HFFc6 (cell line): ENCODE measurements around the gene LRFN2. TPM values are rescaled to one million over a fixed set of nuclear protein-coding genes. Genes with fewer than 3 reads are reported as not detected.

Experiments
- DNase-seq: peaks from one replicate; pipeline ENCODE4 v3.0.0-alpha.2; 2018
- H3K27ac Mint-ChIP-seq: 2 replicates; pipeline ENCODE4 v1.8.0; 2020; ENCODE audit warnings: mild to moderate bottlenecking, mixed read lengths
- H3K27me3 Mint-ChIP-seq: 2 replicates; pipeline ENCODE4 v1.8.0; 2021; ENCODE audit warnings: mild to moderate bottlenecking, moderate library complexity, mixed read lengths; ENCODE audit not compliant: insufficient read depth
- H3K36me3 Mint-ChIP-seq: 2 replicates; pipeline ENCODE4 v1.8.0; 2021; ENCODE audit warnings: low read depth, mixed read lengths
- H3K4me1 Mint-ChIP-seq: 2 replicates; pipeline ENCODE4 v1.8.0; 2020; ENCODE audit warnings: low read depth, mixed read lengths
- H3K4me3 Mint-ChIP-seq: 2 replicates; pipeline ENCODE4 v1.8.0; 2020; ENCODE audit warnings: mild to moderate bottlenecking, moderate library complexity, mixed read lengths
- H3K9me3 Mint-ChIP-seq: 2 replicates; pipeline ENCODE4 v1.8.0; 2020; ENCODE audit warnings: mild to moderate bottlenecking, mixed read lengths
- CTCF ChIP-seq: fragments of 200-600 bp; sonication (generic); IDR thresholded peaks from 2 replicates; pipeline ENCODE4 v1.5.0; 2021; ENCODE audit warnings: antibody characterized with exemption, mild to moderate bottlenecking
- total RNA-seq, 6 experiments: library from RNA; stranded (reverse); fragmentation: NEBNext Ultra II Directional; extraction: Animal tissue kit (Norgen Biotek cat#: 25700); gene quantifications; 2 replicates in 1 of 6; 3 replicates in 5 of 6; pipeline ENCODE4 v1.2.3, GENCODE V29; 2021

The LRFN2 gene
- total RNA-seq, 6 experiments from 2014 or later = not detected

DNA sequence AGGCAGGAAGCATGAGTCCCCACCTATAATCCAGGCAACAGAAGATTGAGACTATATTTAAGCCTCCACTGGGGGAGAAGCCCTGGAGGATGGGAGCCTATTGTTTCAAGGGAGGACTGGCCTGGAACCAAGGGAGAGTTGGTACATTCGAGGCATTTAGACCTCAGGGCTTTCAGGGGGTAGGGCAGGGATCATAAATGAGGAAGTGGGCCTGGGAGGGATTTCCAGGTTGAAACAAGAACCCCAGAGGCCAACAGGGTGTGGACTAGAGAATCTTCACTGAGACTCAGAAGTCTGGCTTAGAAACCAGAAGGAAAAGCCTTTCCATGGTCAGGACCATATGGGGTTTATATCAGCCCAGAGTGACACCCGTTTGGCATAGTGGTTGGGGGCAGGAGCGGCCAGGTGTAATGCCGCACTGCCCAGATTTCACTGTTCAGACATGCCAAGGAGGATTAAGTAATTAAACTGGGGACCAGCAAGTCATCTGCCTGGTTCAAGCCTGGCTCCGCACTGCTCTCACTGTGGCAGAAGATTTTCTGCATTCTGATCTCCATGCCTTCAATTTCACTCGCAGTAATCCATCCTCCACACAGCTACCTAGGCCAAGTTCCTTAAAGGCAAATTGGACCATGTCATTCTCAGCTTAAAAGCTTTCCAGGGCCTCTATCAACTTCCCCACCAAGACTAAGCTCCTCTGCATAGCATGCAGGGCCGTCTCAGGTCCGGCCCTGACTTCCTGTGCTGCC lies 17.8 kb downstream of the LRFN2 start:
- peaks cover 2% of the 10 kb centered on the region; the same call in 1 of the 2 replicates for H3K27me3 Mint-ChIP-seq
- no peaks in the 10 kb centered on the region for H3K36me3 Mint-ChIP-seq
- H3K4me1 Mint-ChIP-seq = no peaks in the 10 kb centered on the region
- no peak for DNase-seq
- no peak overlapping the region for H3K27ac Mint-ChIP-seq
- no peaks in the 10 kb centered on the region for H3K9me3 Mint-ChIP-seq
- H3K4me3 Mint-ChIP-seq = no peak overlapping the region
- no peak for TF ChIP-seq CTCF

GRCh38 chr6:40568062-40568708 lies 19.0 kb downstream of the LRFN2 start:
- no peak overlapping the region for H3K4me3 Mint-ChIP-seq
- peaks cover 2% of the 10 kb centered on the region; the same call in 1 of the 2 replicates for H3K27me3 Mint-ChIP-seq
- no peak overlapping the region for H3K27ac Mint-ChIP-seq
- TF ChIP-seq CTCF = no peak
- no peaks in the 10 kb centered on the region for H3K36me3 Mint-ChIP-seq
- no peaks in the 10 kb centered on the region for H3K9me3 Mint-ChIP-seq
- no peak for DNase-seq
- H3K4me1 Mint-ChIP-seq = no peaks in the 10 kb centered on the region

- no peak overlapping the region for H3K4me3 Mint-ChIP-seq
- peaks cover 5% of the 10 kb centered on the region for H3K27me3 Mint-ChIP-seq
These were observed 24.1 kb downstream of the LRFN2 start for GRCh38 chr6:40563111-40563510.

DNA sequence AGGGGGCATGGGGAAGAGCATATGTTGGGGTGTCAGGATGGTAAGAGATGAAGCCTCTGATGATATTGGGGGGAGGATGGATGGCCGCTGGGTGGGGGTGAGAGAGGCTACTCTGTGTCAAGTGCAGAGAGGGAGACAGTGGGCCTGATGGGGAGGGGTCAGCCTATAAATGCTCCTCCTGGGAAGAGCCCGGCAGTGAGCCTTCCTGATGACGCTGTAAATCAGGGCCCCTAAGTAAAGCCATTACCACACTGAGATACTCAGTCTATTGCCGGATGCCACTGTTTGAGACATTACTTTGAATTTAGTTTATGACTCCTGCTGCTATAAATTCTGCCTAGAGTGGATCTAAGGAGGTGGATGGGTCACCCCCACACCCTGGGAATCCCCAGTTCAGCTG lies 28.1 kb downstream of the LRFN2 start:
- no peak for TF ChIP-seq CTCF
- H3K36me3 Mint-ChIP-seq = no peaks in the 10 kb centered on the region
- H3K4me1 Mint-ChIP-seq = no peaks in the 10 kb centered on the region
- H3K9me3 Mint-ChIP-seq = no peaks in the 10 kb centered on the region
- no peak overlapping the region for H3K27ac Mint-ChIP-seq
- peaks cover 7% of the 10 kb centered on the region for H3K27me3 Mint-ChIP-seq
- H3K4me3 Mint-ChIP-seq = no peak overlapping the region
- DNase-seq = no peak

More at GRCh38 chr6:40563111-40563510, 24.1 kb downstream of the LRFN2 start:
- no peaks in the 10 kb centered on the region for H3K36me3 Mint-ChIP-seq
- H3K4me1 Mint-ChIP-seq = no peaks in the 10 kb centered on the region
- H3K27ac Mint-ChIP-seq = no peak overlapping the region
- TF ChIP-seq CTCF = no peak
- DNase-seq = no peak
- H3K9me3 Mint-ChIP-seq = no peaks in the 10 kb centered on the region

GRCh38 chr6:40558102-40558501 lies 29.1 kb downstream of the LRFN2 start:
- H3K4me1 Mint-ChIP-seq = no peaks in the 10 kb centered on the region
- H3K36me3 Mint-ChIP-seq = no peaks in the 10 kb centered on the region
- H3K27ac Mint-ChIP-seq = no peak overlapping the region
- no peak for TF ChIP-seq CTCF
- peaks cover 6% of the 10 kb centered on the region for H3K27me3 Mint-ChIP-seq
- no peaks in the 10 kb centered on the region for H3K9me3 Mint-ChIP-seq
- no peak for DNase-seq
- no peak overlapping the region for H3K4me3 Mint-ChIP-seq
